HepG2 (cell line): Measurements from ENCODE around the gene RTEL1. TPM values are rescaled to one million over a fixed set of nuclear protein-coding genes. Genes with fewer than 3 reads are reported as not detected.
A peak's percentile ranks its signal among the peaks of the same experiment; 100 is the strongest.

ENCODE experiments used
- BHLHE40 ChIP-seq: IDR thresholded peaks from 2 replicates; pipeline ENCODE4 v1.6.1; 2011; ENCODE audit warnings: low read length, improper control_type of control experiment
- BORCS8-MEF2B ChIP-seq: sonication (generic); formaldehyde crosslinking; IDR thresholded peaks from 2 replicates; pipeline ENCODE4 v1.8.0; 2022; ENCODE audit warnings: mild to moderate bottlenecking, missing genetic modification reagents
- MAZ ChIP-seq, 2 experiments: sonication (generic) in 1 of 2; formaldehyde crosslinking in 1 of 2; IDR thresholded peaks; 2 replicates each; pipeline versions ENCODE4 v1.5.0 to v1.6.1; 2012 to 2020; ENCODE audit warnings: low read depth in 2 of 2, mild to moderate bottlenecking in 2 of 2, borderline replicate concordance in 1 of 2, improper control_type of control experiment in 1 of 2, low read length in 1 of 2, missing genetic modification reagents in 1 of 2, moderate library complexity in 1 of 2
- NFYC ChIP-seq: IDR thresholded peaks from 2 replicates; pipeline ENCODE4 v1.6.1; 2016; ENCODE audit warnings: missing genetic modification reagents, missing compliant biosample characterization
- POGZ ChIP-seq: sonication (generic); formaldehyde crosslinking; IDR thresholded peaks from 2 replicates; pipeline ENCODE4 v1.4.0; 2020; ENCODE audit warnings: mild to moderate bottlenecking, missing genetic modification reagents
- PTBP1 ChIP-seq: fragments of 200-400 bp; formaldehyde crosslinking; IDR thresholded peaks from 2 replicates; pipeline ENCODE4 v1.6.1; 2018; ENCODE audit warnings: low read length, low read depth; ENCODE audit not compliant: poor library complexity, severe bottlenecking
- RARA ChIP-seq: IDR thresholded peaks from 2 replicates; pipeline ENCODE4 v1.6.1; 2016; ENCODE audit warnings: missing genetic modification reagents, missing compliant biosample characterization
- REST ChIP-seq, 2 experiments: IDR thresholded peaks; 2 replicates each; pipeline ENCODE4 v1.6.1; 2011 to 2012; ENCODE audit warnings: low read length in 2 of 2, borderline replicate concordance in 1 of 2, low read depth in 1 of 2, mild to moderate bottlenecking in 1 of 2, moderate library complexity in 1 of 2
- SMARCC2 ChIP-seq: fragments of 450-650 bp; IDR thresholded peaks from 2 replicates; pipeline ENCODE4 v1.6.1; 2017; ENCODE audit warnings: antibody characterized with exemption, mild to moderate bottlenecking
- SNAPC4 ChIP-seq: sonication (generic); formaldehyde crosslinking; IDR thresholded peaks from 2 replicates; pipeline ENCODE4 v1.4.0; 2020; ENCODE audit warnings: mild to moderate bottlenecking, missing genetic modification reagents
- SP5 ChIP-seq: IDR thresholded peaks from 2 replicates; pipeline ENCODE4 v1.6.1; 2016; ENCODE audit warnings: low read depth, borderline replicate concordance
- SRF ChIP-seq: IDR thresholded peaks from 2 replicates; pipeline ENCODE4 v1.6.1; 2011; ENCODE audit warnings: mild to moderate bottlenecking, low read depth, low read length, moderate library complexity
- TCF7 ChIP-seq: sonication (generic); IDR thresholded peaks from 2 replicates; pipeline ENCODE4 v1.6.1; 2016; ENCODE audit warnings: antibody characterized with exemption, low read depth
- TFAP4 ChIP-seq: sonication (generic); IDR thresholded peaks from 2 replicates; pipeline ENCODE4 v1.6.1; 2016; ENCODE audit warnings: low read depth, borderline replicate concordance
- ZNF234 ChIP-seq: sonication (generic); formaldehyde crosslinking; conservative IDR thresholded peaks from 2 replicates; pipeline ENCODE4 v1.5.1; 2020; ENCODE audit warnings: mild to moderate bottlenecking, missing genetic modification reagents
- ZNF24 ChIP-seq: fragments of 450-650 bp; IDR thresholded peaks from 2 replicates; pipeline ENCODE4 v1.6.1; 2017; ENCODE audit warnings: antibody characterized with exemption, mild to moderate bottlenecking
- ZNF33B ChIP-seq: sonication (generic); formaldehyde crosslinking; IDR thresholded peaks from 2 replicates; pipeline ENCODE4 v1.5.1; 2020; ENCODE audit warnings: mild to moderate bottlenecking, missing genetic modification reagents
- ZNF557 ChIP-seq: sonication (generic); formaldehyde crosslinking; IDR thresholded peaks from 2 replicates; pipeline ENCODE4 v1.4.0; 2020; ENCODE audit warnings: missing genetic modification reagents
- ZNF672 ChIP-seq: sonication (generic); formaldehyde crosslinking; IDR thresholded peaks from 2 replicates; pipeline ENCODE4 v1.8.1; 2022; ENCODE audit warnings: missing genetic modification reagents
- ZNF749 ChIP-seq: sonication (generic); formaldehyde crosslinking; IDR thresholded peaks from 2 replicates; pipeline ENCODE4 v1.8.0; 2022; ENCODE audit warnings: mild to moderate bottlenecking, missing genetic modification reagents, moderate library complexity, borderline replicate concordance
- ZSCAN9 ChIP-seq: IDR thresholded peaks from 2 replicates; pipeline ENCODE4 v1.6.1; 2016; ENCODE audit warnings: borderline replicate concordance
- polyA plus RNA-seq, 8 experiments: library from polyadenylated mRNA; depleted of rRNA in 3 of 8; stranded (reverse) in 7 of 8; unstranded in 1 of 8; fragments of >200 nt; fragmentation: Illumina TruSeq in 4 of 8; extraction: Trizol in 4 of 8; gene quantifications; 2 replicates each; pipeline versions ENCODE4 v1.2.1 to v1.2.3, GENCODE V29; 2011 to 2016; ENCODE audit warnings: low read depth in 4 of 8, missing spikeins in 1 of 8, mixed read lengths in 1 of 8; ENCODE audit not compliant: insufficient read depth in 1 of 8
- total RNA-seq, 5 experiments: library from RNA; depleted of rRNA; stranded (reverse); fragments of >200 nt; fragmentation: Illumina TruSeq; extraction: Trizol; gene quantifications; 2 replicates each; pipeline ENCODE4 v1.2.3, GENCODE V29; 2016; ENCODE audit warnings: low read depth in 1 of 5

Gene RTEL1
- total and polyA plus RNA-seq, 2 of the 13 experiments (the other 11 are each of a cell fraction or from before 2014, with no cell fraction given) = 21.8 to 36.4 TPM

GRCh38 chr20:63652192-63652980 lies 5.7 kb upstream of the RTEL1 start (continued):
- TF ChIP-seq BORCS8-MEF2B (peak; percentile 73; the same call in 1 of the 2 replicates), RARA (CRISPR knock-in tag) (no peak), ZNF234 (CRISPR knock-in tag) (no peak), SNAPC4 (CRISPR knock-in tag) (0 out of 2 replicates have a peak, but pooled peaks have one; percentile 8), MAZ (IDR thresholded peaks at IDR 0.05; ENCODE audit: borderline replicate concordance, low read depth, low read length) (no peak), MAZ (CRISPR knock-in tag; IDR thresholded peaks at IDR 0.05; ENCODE audit: low read depth) (no peak; the same call in none of the 2 replicates), ZNF33B (CRISPR knock-in tag) (no peak), SRF (no peak), ZSCAN9 (no peak; the same call in 1 of the 2 replicates), ZNF672 (CRISPR knock-in tag) (no peak), ZNF24 (no peak), BHLHE40 (no peak), TCF7 (no peak), ZNF749 (CRISPR knock-in tag) (no peak), SP5 (CRISPR knock-in tag) (peak; percentile 31), ZNF557 (CRISPR knock-in tag) (no peak), NFYC (CRISPR knock-in tag) (no peak), SMARCC2 (no peak), TFAP4 (peak; percentile 28; the same call in 1 of the 2 replicates), POGZ (no peak), REST (IDR thresholded peaks at IDR 0.05; ENCODE audit: borderline replicate concordance in 1 of 2, low read depth in 1 of 2, low read length in 2 of 2) (no peak; a peak in 1 of 4 replicates), PTBP1 (no peak)
